ENCODE data around the gene SMPD3. TPM values are rescaled to one million over a fixed set of nuclear protein-coding genes. Genes with fewer than 3 reads are reported as not detected.

SMPD3 gene
- total and polyA plus RNA-seq, 2 of the 8 experiments (the other 6 are each of a cell fraction or from before 2014, with no cell fraction given) = 0.39 to 1.3 TPM

- POLR2A ChIA-PET (ENCODE audit: partially characterized antibody) = interaction anchor here (1.6 kb wide), 1 partner anchor 11 kb away, joined by 5 read pairs; no protein-coding TSS in a partner anchor
- no peak overlapping the region for H3K56ac ChIP-seq (replicated peaks; ENCODE audit: insufficient read length, low read depth, low read length)
- no peak overlapping the region for H2BK120ac ChIP-seq (replicated peaks; ENCODE audit: low read depth, low read length)
- DNase-seq (ENCODE audit: low read depth in 1 of 2, low spot score in 2 of 2) (no peak), FAIRE-seq (no peak)
- no peak overlapping the region for H3K14ac ChIP-seq (ENCODE audit: insufficient read length)
- H3K9me3 ChIP-seq (ENCODE audit: insufficient read depth in 2 of 2, low read depth in 1 of 2, low read length in 1 of 2) = no peaks in the 10 kb centered on the region
- no peak overlapping the region for H3K9ac ChIP-seq (replicated peaks in 1 of 4; ENCODE audit: extremely low read depth in 1 of 4, low read depth in 3 of 4, low read length in 3 of 4)
- no peak overlapping the region for H4K8ac ChIP-seq (ENCODE audit: extremely low read depth, insufficient read depth, low read length)
- H3K4me1 ChIP-seq (replicated peaks in 1 of 4; ENCODE audit: control insufficient read depth in 3 of 4, insufficient read depth in 4 of 4, low read length in 3 of 4) = no peaks in the 10 kb centered on the region
- no peak overlapping the region for H2BK15ac ChIP-seq (ENCODE audit: low read length)
- H2BK5ac ChIP-seq (ENCODE audit: low read depth, low read length) = no peak overlapping the region
- H3K4ac ChIP-seq (replicated peaks; ENCODE audit: insufficient read length, low read depth, low read length) = no peak overlapping the region
- no peaks in the 10 kb centered on the region; a peak in 1 of 7 replicates for H3K27me3 ChIP-seq (replicated peaks in 1 of 4; ENCODE audit: control insufficient read depth in 3 of 4, extremely low read depth in 1 of 4, insufficient read depth in 3 of 4, low read length in 3 of 4)
- H2AK5ac ChIP-seq (ENCODE audit: low read depth, low read length) = no peak overlapping the region
- no peak overlapping the region for H3K4me3 ChIP-seq (ENCODE audit: extremely low read depth in 1 of 4, insufficient read depth in 2 of 4, low read depth in 3 of 4, low read length in 4 of 4)
- no peak overlapping the region for H3K23ac ChIP-seq (ENCODE audit: insufficient read length)
- H2BK20ac ChIP-seq (ENCODE audit: low read length) = no peak overlapping the region
- no peak overlapping the region for H2BK12ac ChIP-seq (ENCODE audit: low read depth, low read length)
- peaks cover 4 to 50% (median 18%) of the 10 kb centered on the region in 4 experiments; a peak in 5 of 8 replicates for H3K36me3 ChIP-seq (ENCODE audit: control insufficient read depth in 2 of 4, insufficient read depth in 4 of 4, low read length in 3 of 4)
- H3K27ac ChIP-seq (ENCODE audit: low read depth, low read length) = no peak overlapping the region
- no peaks in the 10 kb centered on the region for H3K23me2 ChIP-seq (ENCODE audit: low read depth, low read length)
- no peak overlapping the region for H4K91ac ChIP-seq (replicated peaks; ENCODE audit: insufficient read length, low read length)
- 0 out of 2 replicates have a peak, but pooled peaks cover 2% of the 10 kb centered on the region for H3K79me1 ChIP-seq (ENCODE audit: low read depth, low read length)
- CTCF ChIA-PET (ENCODE audit: partially characterized antibody) = interaction anchor here (0.6 to 1.1 kb wide), 4 partner anchors 9 to 163 kb away, joined by 3 read pairs; no protein-coding TSS in a partner anchor
- 93% methylated on average over 10 of the region's 10 CpGs; no CpG with 5 or more reads in 1 of the 2 experiments for WGBS, 2 experiments (ENCODE audit: extremely low coverage in 1 of 2, insufficient coverage in 1 of 2, insufficient read length in 1 of 2, insufficient replicate concordance in 2 of 2, low coverage in 1 of 2, low lambda C conversion rate in 2 of 2, missing lambda C conversion rate in 1 of 2)
- H3K79me2 ChIP-seq (ENCODE audit: control insufficient read depth in 1 of 2, insufficient read depth in 2 of 2, low read length in 2 of 2) = no peaks in the 10 kb centered on the region
- H3K18ac ChIP-seq (ENCODE audit: extremely low read depth, low read length) = no peak overlapping the region
- H2AFZ ChIP-seq (ENCODE audit: low read length) = no peak overlapping the region
- peaks cover 0 to 10% of the 10 kb centered on the region in 2 experiments for H4K20me1 ChIP-seq (replicated peaks in 1 of 2; ENCODE audit: control insufficient read depth in 1 of 2, insufficient read depth in 2 of 2, low read length in 2 of 2)
- no peak overlapping the region for H4K5ac ChIP-seq (ENCODE audit: insufficient read length, low read depth, low read length)
- no peak overlapping the region for H3K4me2 ChIP-seq (ENCODE audit: insufficient read depth in 1 of 2, low read depth in 2 of 2, low read length in 2 of 2)
Measured at GRCh38 chr16:68349838-68350410, 98.4 kb downstream of the SMPD3 start.
